ENCODE results near the gene HAUS6.
A peak's percentile ranks its signal among the peaks of the same experiment; 100 is the strongest.
"Not testable (repeated sequence)": the region's sequence is repeated elsewhere in the genome, so short reads cannot be mapped to it uniquely, and the experiment has no call there.

HAUS6 gene

DNA sequence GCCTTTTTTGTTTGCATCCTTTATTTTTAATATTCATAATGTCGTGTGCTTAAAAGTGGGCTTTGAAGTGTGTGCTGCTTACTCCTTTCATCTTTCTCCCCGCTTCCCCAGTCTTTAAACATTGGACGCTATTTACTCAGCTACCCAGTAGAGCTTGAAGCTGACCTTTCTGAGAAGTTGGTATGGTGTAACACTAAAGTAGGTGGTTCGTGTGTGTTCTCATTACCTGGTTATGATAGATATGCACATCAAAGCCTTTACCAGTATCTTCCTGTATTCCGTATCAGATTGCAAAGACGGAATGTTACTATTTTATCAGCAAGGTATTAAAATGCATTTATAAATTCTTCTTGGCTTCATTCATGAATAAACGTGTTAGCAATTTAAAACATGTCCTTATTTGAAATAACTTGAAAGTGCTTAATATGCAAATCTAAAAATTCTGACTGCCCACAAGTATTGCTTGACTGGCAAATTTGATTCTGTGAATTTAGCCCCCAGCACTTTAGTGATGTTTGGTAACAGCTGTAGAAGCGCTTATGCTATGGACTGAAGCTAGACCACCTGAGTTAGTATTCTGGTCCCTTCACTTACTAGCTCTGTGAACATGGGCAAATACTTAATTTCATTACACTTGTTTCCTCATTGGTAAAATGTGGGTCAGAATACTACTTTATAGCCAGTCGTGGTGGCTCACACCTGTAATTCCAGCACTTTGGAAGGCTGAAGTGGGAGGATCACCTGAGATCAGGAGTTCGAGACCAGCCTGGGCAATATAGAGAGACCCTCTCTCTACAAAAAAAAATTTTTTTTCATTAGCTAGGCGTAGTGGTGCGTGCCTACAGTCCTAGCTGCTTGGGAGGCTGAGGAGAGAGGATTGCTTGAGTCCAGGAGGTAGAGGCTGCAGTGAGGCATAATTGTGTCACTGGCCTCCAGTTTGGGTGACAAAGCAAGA lies 51.8 kb downstream of the HAUS6 start:
- DNase-seq: peak; percentile 16
- in situ Hi-C loops (cut with HindIII; ENCODE audit: low pct_ligation_motif_present, low pct_unique_long_range_greater_than_20kb, low sequenced_read_pairs): no loop called here

DNA sequence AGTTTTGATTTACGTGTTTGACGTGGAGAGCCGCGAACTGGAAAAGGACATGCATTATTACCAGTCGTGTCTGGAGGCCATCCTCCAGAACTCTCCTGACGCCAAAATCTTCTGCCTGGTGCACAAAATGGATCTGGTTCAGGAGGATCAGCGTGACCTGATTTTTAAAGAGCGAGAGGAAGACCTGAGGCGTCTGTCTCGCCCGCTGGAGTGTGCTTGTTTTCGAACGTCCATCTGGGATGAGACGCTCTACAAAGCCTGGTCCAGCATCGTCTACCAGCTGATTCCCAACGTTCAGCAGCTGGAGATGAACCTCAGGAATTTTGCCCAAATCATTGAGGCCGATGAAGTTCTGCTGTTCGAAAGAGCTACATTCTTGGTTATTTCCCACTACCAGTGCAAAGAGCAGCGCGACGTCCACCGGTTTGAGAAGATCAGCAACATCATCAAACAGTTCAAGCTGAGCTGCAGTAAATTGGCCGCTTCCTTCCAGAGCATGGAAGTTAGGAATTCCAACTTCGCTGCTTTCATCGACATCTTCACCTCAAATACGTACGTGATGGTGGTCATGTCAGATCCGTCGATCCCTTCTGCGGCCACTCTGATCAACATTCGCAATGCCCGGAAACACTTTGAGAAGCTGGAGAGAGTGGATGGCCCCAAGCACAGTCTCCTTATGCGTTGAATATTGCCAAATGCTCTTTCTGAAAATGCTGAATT lies 52.6 kb downstream of the HAUS6 start:
- peak; percentile 38 for DNase-seq
- in situ Hi-C loops (cut with HindIII; ENCODE audit: low pct_ligation_motif_present, low pct_unique_long_range_greater_than_20kb, low sequenced_read_pairs): no loop called here

GRCh38 chr9:19048966-19049916 lies 53.5 kb downstream of the HAUS6 start, which contains the start of gene RRAGA:
RRAGA (plus strand) TSS chr9:19049427; CDS start chr9:19049660, 233 bp downstream.
- DNase-seq: peak; percentile 95
- in situ Hi-C loops (cut with HindIII; ENCODE audit: low pct_ligation_motif_present, low pct_unique_long_range_greater_than_20kb, low sequenced_read_pairs): no loop called here

- no peak for DNase-seq
- in situ Hi-C loops (cut with HindIII; ENCODE audit: low pct_ligation_motif_present, low pct_unique_long_range_greater_than_20kb, low sequenced_read_pairs): no loop called here
These were observed 66.1 kb downstream of the HAUS6 start for GRCh38 chr9:19036611-19037010.

DNA sequence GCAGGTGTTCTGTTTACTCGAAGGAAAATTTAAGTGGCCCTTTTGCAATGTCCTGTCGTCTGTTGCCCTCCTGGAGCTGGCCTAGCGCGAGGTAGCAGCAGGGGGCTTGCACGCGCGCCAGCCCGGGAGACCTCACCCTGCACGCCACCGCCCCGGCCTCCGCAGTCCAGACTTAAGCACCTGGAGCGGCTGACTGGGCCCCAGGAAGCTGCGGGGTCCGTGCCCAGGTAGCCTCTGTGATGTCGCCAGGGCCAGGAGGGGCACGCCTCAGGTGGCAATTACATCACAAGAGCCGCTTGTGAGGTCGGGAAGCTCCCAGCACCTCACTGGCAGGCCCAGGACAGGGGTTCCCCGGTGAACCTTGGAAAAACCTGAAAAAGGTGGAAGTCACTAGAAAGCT lies 69.7 kb downstream of the HAUS6 start, which contains the start of gene SAXO1:
Gene SAXO1 (minus strand): TSS at position 195 of the 400 bp plus-strand sequence. CDS start 301 bp downstream, outside the sequence.
- DNase-seq: no peak
- in situ Hi-C loops (cut with HindIII; ENCODE audit: low pct_ligation_motif_present, low pct_unique_long_range_greater_than_20kb, low sequenced_read_pairs): no loop called here

GRCh38 chr9:19032406-19032805 lies 70.3 kb downstream of the HAUS6 start:
- DNase-seq: no peak
- in situ Hi-C loops (cut with HindIII; ENCODE audit: low pct_ligation_motif_present, low pct_unique_long_range_greater_than_20kb, low sequenced_read_pairs): no loop called here

GRCh38 chr9:19030899-19031298 lies 71.8 kb downstream of the HAUS6 start:
- in situ Hi-C loops (cut with HindIII; ENCODE audit: low pct_ligation_motif_present, low pct_unique_long_range_greater_than_20kb, low sequenced_read_pairs): no loop called here
- DNase-seq: no peak

DNA sequence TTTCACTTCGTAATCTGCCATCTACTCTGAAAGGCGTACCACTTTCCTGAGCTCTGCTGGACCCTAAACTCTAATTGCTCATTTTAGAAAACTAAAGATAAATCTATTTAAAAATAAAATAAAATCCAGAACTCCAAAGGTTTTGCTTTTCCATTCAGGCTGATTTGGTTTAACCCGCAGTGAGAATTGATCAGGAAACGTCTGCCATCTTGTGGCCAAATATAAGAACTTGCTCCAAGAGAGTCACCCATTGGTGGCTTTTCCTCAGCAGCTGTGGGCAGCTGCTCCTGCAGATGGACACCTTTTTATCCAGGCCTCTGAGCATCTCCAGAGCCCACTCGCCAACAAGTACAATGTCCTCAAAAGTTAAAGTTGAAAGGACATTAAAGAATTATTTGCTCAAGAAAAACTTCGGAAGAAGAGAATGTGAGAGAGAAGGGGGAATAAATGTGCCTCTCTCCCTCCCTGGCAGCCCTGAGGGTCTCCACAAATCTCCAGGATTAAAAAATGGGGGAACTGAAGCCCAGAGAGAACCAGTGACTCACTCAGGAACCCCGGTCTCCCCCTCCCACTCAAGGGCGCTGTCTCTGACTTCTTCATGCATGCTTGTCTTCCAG lies 73.8 kb downstream of the HAUS6 start:
- peak; percentile 62 for DNase-seq
- in situ Hi-C loops (cut with HindIII; ENCODE audit: low pct_ligation_motif_present, low pct_unique_long_range_greater_than_20kb, low sequenced_read_pairs): no loop called here

DNA sequence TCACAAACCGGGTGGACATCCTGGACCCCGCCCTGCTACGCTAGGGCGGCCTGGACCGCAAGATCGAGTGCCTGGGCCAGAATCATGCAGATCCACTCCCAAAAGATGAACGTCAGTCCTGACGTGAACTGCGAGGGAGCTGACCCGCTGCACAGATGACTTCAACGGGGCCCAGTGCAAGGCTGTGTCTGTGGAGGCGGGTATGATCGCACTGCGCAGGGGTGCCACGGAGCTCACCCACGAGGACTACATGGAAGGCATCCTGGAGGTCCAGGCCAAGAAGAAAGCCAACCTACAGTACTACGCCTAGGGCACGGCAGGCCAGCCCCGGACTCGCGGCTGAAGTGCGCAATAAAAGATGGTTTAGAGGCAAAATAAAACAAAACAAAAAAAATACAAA lies 74.9 kb downstream of the HAUS6 start:
- in situ Hi-C loops (cut with HindIII; ENCODE audit: low pct_ligation_motif_present, low pct_unique_long_range_greater_than_20kb, low sequenced_read_pairs): no loop called here
- DNase-seq: no peak

GRCh38 chr9:19026375-19026774 lies 76.3 kb downstream of the HAUS6 start:
- no peak for DNase-seq
- in situ Hi-C loops (cut with HindIII; ENCODE audit: low pct_ligation_motif_present, low pct_unique_long_range_greater_than_20kb, low sequenced_read_pairs): no loop called here

DNA sequence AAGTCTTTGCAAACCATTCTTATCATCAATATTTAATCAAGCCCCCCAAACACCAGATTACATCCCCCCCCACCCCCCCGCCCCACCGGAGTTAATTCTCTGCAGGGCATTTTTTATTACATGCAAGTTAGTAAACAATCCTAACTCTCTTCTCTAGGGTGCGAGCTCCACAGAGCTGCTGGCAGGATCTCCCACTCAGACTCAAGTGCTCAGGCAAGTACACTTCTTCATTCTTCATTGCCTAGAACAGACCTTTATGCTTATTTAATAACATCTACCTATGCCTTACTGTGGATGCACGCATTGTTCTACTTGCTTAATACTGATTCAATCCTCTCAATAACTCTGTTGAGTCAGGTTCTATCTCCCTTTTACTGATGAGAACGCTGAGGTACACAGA lies 79.6 kb downstream of the HAUS6 start:
- in situ Hi-C loops (cut with HindIII; ENCODE audit: low pct_ligation_motif_present, low pct_unique_long_range_greater_than_20kb, low sequenced_read_pairs): no loop called here
- no peak for DNase-seq

DNA sequence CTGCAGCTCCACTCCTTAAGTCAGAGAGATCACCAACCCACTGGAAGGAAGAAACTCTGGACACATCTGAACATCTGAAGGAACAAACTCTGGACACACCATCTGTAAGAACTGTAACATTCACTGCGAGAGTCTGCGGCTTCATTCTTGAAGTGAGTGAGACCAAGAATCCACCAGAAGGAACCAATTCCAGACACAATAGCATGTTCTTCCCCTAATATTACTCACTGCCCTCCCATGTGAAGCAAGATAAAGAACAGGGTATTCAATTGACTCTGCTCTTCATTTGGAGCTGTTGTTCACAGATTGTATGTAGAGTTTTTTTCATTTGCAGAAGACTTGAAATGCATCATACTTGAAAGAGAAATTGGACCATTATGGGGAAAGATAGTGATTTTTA lies 80.5 kb downstream of the HAUS6 start:
- in situ Hi-C loops (cut with HindIII; ENCODE audit: low pct_ligation_motif_present, low pct_unique_long_range_greater_than_20kb, low sequenced_read_pairs): no loop called here
- DNase-seq: no peak

DNA sequence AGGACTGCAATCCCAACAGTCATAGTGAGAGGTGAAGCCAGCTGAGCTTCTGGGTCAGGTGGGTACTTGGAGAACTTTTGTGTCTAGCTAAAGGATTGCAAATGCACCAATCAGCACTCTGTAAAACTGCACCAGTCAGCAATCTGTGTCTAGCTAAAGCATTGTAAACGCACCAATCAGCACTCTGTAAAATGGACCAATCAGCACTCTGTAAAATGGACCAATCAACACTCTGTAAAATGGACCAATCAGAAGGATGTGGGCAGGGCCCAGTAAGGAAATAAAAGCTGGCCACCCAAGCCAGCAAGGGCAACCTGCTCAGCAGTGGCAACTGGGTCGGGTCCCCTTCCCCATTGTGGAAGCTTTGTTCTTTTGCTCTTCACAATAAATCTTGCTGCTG lies 81.1 kb downstream of the HAUS6 start:
- DNase-seq; in situ Hi-C loops (cut with HindIII; ENCODE audit: low pct_ligation_motif_present, low pct_unique_long_range_greater_than_20kb, low sequenced_read_pairs): not testable (repeated sequence)

DNA sequence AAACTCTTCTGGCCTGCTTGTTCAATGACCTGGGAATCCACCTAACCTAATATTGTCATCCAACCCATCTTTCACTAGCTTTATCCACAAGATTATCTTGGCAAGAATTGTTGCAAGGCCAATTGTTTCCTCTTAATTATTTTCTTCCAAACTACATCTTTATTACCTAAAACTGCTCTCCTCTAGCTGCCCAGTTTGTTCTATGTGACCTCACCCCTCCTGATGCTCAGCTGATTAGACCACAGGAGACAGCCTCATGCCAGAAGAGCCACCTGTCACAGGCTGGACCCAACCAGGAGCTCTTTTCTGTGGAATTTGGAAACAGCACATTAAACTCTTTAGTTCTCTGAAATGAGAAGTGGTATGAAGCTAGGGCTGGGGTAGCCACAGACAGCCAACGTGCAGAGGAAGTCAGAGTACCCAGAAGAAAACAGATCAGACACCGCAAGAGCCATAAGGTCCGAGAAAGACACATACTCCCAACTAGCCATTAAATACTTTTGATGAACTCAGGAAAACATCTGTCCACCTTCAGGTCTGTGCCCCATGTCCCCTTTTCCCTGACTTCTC lies 81.7 kb downstream of the HAUS6 start:
- in situ Hi-C loops (cut with HindIII; ENCODE audit: low pct_ligation_motif_present, low pct_unique_long_range_greater_than_20kb, low sequenced_read_pairs): no loop called here
- DNase-seq: no peak

DNA sequence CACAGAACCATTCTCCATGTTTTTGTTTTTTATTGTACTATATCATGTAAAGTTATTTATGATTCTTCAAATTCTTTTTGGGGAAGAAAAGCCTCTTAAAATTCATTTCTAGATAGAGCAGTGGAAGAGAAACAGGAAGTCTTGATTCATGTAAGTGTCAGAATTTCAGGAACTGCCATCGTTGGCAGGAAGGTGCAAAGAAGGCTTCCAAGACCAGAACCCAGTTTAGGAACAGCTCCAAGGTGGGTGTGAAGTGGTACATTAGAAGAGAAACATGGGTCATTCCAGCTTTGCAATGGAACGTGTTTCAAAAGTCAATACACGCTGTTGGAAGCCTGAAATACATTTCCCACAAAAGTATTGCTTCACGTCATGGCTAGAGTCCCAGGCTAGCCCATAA lies 84.5 kb downstream of the HAUS6 start:
- in situ Hi-C loops (cut with HindIII; ENCODE audit: low pct_ligation_motif_present, low pct_unique_long_range_greater_than_20kb, low sequenced_read_pairs): no loop called here
- DNase-seq: no peak

- in situ Hi-C loops (cut with HindIII; ENCODE audit: low pct_ligation_motif_present, low pct_unique_long_range_greater_than_20kb, low sequenced_read_pairs): no loop called here
- DNase-seq: no peak
These were observed 93.2 kb downstream of the HAUS6 start for GRCh38 chr9:19009391-19009965.

Measured in ACHN (cell line).